ENCODE results near the gene ZNF214.
A peak's percentile ranks its signal among the peaks of the same experiment; 100 is the strongest.
"Not testable (repeated sequence)": the region's sequence is repeated elsewhere in the genome, so short reads cannot be mapped to it uniquely, and the experiment has no call there.

ZNF214 gene

DNA sequence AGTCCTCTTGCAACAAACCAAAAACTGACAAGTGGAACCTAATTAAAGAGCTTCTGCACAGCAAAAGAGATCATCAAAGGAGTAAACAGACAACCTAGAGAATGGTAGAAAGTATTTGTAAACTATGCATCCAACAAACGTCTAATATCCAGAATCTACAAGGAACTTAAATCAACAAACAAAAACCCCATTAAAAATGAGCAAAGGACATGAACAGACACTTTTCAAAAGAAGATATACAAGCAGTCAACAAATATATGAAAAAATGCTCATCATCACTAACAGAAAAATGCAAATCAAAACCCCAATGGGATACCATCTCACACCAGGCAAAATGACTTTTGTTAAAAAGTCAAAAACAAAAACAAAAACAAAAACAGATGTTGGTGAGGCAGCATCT lies 33.7 kb downstream of the ZNF214 start:
- DNase-seq = no peak

DNA sequence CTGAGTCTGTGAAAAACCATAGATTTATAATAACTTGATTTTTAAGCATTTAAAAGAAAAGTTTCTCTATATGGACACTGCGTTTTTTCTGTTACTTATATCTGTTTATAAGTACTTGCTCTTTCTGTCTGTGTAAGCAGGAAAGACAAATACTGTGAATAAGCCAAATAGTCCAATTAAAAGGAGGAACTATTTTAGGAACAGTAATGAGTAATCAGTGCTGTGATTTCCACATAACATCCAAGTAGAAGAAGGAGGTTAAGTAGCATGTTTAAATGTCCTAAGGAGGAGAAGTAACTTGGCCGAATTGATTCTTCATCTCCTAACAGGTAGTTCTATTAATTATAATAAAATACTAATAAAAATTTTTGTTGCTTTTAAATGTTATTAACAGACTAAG lies 40.8 kb downstream of the ZNF214 start:
- peak; percentile 12 for DNase-seq

DNA sequence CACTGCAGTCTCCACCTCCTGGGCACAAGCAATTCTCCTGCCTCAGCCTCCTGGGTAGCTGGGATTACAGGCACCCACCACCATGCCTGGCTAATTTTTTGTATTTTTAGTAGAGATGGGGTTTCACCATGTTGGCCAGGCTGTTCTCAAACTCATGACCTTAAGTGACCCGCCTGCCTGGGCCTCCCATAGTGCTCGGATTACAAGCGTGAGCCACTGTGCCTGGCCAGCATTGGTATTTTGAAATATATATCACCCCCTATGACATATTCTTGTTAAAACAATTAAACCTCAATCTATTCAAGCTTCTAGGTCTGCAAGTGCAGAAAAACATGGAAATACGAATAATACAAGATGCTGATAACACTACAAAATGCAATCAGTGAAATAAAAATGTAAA lies 50.3 kb downstream of the ZNF214 start:
- not testable (repeated sequence) for DNase-seq

DNA sequence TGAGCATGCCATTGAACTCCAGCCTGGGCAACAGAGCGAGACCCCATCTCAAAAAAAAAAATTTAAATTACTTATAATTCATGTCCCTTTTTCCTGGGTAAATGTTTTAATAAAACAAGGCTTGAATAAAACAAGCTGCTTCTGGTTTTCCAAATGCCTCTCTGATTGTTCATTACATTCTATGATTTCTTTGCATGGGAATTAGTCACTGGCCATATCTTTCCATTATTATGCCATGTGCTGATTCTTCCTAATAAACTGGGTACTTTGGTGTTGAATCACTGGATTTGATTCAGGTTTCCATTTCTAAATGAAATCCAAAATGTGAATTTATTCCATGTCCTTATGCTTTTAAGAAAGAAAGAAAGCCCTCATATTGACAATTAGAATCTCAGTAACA lies 51.3 kb downstream of the ZNF214 start:
- DNase-seq = no peak

DNA sequence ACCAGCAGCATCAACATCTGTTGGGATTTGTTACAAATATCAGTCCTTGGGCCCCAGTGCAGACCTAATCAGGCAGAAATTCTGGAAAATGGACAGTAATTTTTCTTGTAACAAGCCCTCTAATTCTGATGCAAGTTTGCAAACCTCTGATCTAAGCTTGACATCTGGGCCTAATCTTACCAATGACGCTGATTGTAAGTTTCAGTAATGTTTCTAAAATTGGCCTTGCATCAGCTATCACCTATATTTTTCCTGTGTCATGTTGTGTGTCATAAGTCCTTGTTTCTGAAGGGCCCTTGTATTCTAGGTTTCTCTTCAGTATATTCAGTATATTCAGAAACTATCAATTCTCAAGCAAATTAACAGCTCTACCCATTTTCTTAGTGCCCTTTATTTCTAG lies 57.5 kb downstream of the ZNF214 start:
- DNase-seq = no peak

DNA sequence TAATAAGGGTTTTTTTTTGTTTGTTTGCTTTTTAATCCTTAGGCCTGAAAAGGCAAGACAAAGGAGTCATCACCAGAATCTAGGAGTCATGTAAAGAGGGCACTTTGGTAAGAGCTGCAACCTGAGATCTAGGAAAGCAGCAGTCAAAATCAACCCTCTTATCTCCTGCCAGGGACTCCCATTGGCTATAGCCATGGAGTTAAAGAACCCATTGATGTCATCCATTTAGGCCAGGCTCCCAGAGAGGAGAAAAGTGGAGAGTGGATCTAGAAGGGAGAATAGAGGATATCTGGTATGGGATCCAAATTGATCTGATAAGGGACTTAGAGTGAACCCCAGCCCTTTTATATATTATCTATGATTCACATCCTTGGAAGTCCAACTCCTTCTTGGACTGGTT lies 58.0 kb downstream of the ZNF214 start:
- no peak for DNase-seq

DNA sequence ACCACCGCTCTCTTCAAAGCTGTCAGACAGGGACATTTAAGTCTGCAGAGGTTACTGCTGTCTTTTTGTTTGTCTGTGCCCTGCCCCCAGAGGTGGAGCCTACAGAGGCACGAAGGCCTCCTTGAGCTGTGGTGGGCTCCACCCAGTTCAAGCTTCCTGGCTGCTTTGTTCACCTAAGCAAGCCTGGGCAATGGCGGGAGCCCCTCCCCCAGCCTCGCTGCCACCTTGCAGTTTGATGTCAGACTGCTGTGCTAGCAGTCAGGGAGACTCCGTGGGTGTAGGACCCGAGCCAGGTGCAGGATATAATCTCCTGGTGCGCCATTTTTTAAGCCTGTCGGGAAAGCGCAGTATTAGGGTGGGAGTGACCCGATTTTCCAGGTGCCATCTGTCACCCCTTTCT lies 65.9 kb downstream of the ZNF214 start:
- not testable (repeated sequence) for DNase-seq
